Stimulated activated naive CD8-positive, alpha-beta T cell treated with anti-CD3 and anti-CD28 coated beads, Interleukin-15, Interleukin-2, amounts not matched to agents 100 U/mL and 50 U/mL, for 24 hours (primary cell): Measurements from ENCODE around the gene MAPKAP1.
A peak's percentile ranks its signal among the peaks of the same experiment; 100 is the strongest.

ENCODE experiments used
- ATAC-seq: fragments of 150-1000 bp; cut with Tn5 transposase; one replicate; pipeline ENCODE4 v1.10.0; 2021
- DNase-seq: peaks from one replicate; pipeline ENCODE4 v3.0.0; 2021

Gene MAPKAP1

DNA sequence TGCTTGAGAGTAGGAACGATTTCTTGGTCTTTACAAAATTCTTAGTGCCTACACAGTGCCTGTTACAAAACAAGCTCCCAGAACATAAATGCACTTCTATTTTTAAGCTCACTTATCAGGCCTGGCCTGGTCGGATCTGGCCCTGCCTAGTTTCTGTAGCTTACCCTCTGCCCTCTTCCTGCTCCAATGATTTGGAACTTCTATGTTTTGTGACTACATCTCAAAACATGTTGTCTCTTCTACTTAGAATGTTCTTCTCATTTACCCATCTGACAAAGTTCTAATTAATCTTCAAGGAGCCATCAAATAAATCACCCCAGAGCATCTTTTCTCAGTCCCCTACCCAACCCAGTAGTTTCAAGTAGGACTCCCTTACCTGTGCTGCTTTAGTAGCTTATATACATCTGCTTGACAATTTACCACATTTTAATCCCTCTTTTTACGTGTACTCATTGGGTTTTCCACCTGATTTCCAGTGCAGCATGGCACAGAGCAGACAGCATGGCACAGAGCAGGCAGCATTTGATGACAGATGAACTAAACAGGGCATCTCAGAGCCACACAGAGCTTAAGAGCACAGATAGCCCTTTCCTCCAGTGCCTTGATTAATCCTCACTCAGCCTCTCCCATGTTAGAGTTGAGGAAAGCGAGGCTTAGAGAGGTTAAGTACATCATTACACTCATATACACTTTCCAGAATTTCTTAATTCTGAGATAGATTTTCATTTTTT lies 171.9 kb downstream of the MAPKAP1 start:
- ATAC-seq, result no peak
- no peak for DNase-seq

DNA sequence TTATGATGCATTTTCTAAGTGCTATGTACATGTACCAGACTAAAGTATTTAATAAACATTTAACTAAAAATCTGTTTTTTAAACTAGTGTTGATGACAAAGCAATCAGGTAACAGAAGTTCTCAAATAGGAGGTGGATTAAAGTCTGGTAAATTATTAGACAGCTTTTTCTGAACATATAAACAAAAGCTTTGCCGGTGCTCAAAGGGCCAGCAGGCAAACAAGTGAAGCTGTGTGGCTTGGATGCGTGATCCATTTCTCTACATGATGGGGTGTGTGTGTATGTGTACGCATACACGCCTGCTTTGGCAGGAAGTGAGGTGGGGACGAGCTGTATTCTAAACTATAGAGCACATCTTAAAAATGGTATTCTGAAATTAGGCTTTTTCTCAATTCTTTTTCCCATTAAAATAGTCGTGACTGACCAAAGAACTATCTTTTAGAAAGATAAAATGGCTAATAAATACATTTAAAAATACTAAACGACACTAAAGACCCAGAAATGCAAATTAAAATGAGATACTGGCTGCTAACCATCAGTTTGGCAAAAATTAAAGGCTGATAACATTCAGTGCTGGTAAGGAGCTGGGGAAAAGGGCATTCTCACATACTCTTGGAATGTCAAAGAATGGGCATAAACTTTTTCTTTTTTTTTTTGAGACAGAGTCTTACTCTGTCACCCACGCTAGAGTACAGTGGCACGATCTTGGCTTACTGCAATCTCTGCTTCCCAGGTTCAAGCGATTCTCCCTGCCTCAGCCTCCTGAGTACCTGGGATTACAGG lies 174.0 kb downstream of the MAPKAP1 start:
- DNase-seq (no peak), ATAC-seq (no peak)

DNA sequence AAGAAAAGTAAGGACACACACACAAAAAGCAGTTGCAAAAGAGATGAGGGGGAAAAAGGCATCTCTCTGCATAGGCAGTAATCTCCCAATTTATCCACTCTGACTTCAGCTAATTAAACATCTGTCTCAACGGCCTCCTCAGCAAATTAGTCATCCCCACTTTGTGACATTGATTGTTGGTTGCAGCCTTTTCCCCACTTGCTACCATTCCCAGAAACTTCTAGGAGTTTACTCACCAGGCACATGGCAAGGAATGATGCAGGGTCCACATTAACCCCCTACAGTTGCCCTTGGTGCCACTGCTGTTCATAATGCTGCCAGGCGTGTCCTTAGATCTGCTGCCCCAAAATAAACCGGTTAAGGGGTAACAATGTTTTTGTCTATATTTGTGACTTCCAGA lies 174.6 kb downstream of the MAPKAP1 start:
- ATAC-seq (no peak), DNase-seq (no peak)

DNA sequence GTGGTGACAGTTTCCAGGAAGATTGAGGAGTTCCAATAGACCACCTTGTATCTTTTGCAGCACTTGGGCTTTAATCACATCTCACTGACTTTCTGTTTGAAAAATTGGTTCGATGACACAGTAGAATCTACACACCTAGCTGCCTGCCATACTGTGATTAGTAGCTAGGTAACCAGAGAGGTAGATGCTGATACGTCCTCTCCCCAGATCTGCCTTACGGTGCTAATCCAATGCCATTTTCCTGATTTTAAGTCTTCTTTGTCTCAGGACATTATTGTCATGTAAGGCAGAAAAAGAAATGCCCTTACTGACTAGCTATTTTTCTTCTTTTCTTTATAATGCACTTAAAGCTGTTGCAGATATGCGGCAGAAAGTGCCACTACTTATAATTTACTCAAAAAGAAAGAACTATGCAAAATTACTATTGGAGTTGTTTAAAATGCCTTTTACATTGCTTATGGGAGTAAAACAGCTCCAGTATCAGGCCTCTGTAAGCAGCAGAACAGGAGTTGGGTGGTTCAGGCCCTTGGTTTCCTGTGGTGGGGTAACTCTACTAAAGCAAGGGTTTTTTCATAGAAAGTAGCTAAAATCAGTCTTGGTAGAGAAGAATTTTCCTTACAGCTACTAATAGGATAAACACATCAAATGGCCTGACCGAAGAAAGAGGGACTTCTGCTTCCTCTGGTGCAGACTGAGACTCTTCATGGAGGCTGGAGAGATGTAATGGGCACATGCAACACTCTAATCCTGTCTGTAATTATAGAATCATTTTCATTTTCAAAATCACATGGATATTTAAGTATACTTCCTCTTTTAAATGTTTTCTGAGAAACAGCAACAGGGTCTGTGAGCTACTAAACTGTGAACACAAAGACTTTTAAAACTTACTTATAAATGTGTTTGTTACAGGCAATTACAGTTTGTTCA lies 177.2 kb downstream of the MAPKAP1 start:
- DNase-seq, result no peak
- peak; percentile 19 for ATAC-seq

DNA sequence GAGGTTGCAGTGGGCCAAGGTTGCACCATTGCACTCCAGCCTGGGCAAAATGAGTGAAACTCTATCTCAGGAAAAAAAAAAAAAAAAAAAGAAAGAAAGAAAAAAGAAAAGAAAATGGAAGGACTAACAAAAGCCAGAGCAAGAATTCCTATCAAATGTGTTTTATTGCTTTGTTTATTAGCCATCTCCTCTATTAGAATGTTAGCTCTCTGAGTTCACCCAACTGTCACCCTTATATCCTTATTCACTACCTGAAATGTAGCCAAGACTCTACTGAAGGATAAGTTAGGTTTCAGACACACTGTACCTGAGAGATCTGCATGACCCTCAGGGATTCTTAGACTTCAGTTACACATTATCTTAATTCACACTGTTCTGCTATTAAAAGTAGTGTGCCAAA lies 177.9 kb downstream of the MAPKAP1 start:
- no peak for DNase-seq

DNA sequence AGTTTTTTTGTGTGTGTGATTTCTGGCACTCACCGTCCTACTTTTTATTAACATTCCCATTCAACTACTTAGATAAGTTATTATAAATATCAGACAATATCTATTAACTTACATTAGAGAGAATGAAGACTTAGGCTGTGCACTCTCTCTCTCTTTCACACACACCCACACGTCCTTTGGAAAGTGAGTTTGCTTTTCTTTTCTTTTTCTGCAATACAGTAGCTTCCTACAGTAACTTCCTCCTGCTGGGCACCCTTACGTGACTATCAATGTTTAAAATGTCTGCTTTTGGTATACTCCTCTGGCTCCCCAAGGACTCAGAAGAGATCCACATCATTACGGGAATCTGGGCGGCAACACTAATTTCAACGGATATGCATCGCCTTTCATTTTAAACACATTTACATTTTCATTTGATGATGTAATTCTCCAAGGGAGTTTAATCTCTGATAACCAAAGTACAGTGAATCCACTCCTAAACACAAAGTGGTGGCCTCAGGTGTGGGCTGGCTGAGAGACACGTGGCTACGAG lies 179.5 kb downstream of the MAPKAP1 start:
- no peak for DNase-seq
- no peak for ATAC-seq

More for the DNA sequence above, 177.9 kb downstream of the MAPKAP1 start:
- no peak for ATAC-seq

DNA sequence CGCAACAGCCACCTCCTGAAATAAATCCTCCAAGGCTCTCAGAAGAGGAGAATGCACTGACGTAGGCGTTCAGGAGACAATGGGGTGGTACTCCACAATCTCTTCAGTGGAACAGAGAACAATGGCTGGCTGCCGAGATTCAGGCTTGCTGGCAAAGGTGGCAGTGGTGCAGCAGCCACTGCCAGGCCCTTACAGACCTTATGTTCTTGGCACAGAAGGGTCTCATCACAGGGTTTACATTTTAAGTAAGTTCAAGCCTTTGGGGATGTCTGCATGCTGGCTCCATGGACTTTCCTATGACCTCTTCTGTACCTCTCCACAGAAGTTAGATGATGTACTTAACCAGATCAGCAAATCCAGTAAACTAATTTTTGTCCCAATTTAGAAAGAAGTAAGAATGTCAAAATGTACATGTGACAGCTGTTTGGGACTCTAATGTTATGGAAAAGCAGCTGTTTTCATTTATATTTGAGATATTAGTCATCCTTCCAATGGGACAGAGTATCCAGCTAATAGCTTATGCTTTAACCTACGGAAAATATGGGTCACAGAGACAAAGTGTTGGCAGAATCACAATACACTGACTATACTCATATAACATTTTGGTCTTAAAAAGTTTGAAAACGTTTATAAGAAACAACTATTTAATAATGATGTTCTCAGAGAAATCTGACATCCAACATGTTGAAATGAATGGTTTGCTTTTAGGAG lies 180.9 kb downstream of the MAPKAP1 start:
- no peak for ATAC-seq
- DNase-seq, result no peak

DNA sequence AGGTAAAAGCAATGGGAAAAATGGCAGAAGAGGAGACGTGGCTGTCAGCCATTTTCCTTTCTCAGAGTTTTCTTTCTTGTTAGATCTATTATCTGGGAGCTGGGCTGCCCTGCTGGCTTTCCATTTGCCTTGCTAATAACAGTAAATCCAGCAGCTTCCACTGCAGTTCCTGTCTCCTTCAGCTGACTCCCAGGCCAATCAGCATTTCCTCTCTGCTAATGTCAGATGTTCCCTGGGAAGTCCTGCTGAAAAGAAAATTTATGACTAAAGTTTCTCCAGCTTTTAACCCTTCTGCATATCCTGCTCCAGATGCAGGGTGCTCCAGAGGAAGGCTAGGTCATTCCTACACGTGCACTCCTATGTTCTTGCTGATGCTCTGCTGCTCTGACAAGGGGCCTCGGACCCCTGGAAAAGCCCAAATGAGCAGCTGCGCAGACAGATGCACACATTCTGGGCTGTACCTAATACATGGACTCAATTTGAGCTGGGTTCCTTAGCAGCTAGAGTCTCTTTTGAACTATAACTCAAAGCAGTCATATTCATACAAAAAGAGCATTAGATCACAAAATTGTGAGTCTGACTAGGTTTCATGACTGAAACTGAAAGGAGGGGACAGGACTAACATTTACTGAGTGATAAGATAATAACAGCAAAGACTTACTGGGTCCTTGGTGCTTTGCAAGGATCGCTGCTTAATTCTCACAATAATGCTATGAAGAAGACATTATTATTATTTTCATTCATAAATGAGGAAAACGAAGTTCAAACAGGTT lies 182.2 kb downstream of the MAPKAP1 start:
- ATAC-seq (no peak), DNase-seq (no peak)

DNA sequence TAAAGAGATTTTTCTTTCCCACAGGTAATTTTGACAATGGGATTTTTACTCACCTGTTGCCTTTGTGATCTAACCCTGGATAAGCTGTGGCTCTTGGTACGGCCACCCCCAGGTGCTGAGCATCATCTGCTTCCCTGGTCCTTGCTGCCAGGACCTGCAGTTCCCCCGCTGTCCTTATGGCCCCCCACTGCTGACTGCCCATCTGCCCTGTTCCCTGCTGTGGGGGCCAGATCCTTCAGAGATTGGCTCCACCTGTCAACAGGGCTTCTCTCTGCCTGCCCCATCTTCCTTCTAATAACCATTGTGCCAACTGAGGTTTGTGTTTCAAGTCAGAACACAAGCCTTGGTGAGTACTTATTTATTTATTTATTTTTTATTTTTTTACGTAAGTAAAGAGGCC lies 183.3 kb downstream of the MAPKAP1 start:
- no peak for DNase-seq
- ATAC-seq, result no peak

DNA sequence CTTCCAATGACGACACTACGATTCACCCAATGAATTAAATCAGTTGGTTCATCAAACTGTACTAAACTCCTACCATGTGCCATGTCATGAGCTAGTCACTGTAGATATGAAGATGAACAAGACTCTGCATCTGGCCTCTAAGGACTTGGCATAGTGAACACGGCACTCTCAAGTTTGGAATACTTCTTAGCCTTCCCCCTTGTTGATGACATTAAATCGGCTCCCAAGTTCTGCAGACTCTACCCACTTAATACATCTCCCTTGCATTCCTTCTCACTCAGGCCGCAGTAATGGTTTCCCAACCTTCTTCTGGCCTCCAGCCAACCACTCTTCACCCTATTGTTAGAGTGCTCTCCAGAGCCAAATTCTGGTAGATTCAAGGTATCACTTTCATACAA lies 184.7 kb downstream of the MAPKAP1 start:
- no peak for DNase-seq
- ATAC-seq, result no peak

DNA sequence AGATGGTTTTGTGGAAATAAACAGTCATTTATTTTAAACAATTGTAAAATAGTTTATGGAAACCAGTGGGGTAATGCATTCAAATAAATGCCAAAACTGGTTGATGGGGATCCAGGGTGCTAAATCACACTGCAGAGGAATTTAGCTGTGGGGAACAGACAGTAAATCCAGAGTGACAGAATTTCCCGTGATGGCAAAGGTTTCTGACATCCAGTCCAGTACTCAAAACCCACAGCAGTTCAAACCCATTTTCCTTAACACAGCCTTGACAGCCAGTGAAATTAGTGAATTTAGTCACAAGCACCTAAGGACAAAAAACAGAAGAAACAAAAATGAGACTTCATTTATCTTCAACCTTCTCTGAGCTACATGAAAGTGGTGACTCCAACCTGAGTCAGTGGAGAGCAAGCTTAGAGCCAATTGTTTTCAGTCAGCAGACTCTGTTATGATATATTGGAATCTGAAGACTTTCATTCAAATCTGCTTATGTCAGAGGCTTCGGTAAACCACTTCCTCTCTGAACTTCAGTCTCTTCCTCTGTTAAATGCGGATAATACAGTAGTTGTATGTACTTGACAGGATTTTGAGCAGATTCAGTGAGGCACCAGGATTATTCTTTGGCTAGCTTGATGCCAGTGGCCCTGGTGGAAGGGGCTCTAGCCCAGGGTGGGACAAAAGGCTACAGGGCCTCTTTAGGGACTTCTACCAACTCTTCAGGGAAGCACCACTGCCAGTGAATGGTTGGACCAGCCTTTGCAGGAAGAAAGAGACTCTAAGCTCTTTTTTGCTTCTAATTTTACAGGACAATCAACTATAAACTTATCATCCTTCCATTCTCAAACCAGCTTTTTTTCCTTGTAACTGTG lies 185.3 kb downstream of the MAPKAP1 start:
- ATAC-seq, result peak; percentile 98
- peak; percentile 24 for DNase-seq

DNA sequence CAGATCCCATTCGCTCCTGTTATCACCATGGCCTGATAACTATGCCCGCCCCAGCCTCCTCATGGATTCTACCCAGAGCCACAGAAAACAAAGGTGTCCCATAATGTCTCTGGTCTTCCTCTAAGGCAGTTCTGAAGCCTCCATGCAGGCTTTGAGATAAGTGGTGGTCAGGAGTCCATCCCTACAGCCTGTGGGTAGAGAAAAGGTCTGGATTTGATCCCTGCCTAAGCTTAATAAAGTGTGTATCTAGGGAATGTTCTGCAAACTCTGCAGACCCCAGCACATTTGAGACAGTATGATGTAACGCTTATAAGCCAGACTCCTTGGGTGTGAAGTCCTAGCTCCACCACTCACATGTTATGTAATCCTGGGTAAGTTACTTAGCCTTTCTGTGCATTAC lies 187.3 kb downstream of the MAPKAP1 start:
- no peak for ATAC-seq
- no peak for DNase-seq

DNA sequence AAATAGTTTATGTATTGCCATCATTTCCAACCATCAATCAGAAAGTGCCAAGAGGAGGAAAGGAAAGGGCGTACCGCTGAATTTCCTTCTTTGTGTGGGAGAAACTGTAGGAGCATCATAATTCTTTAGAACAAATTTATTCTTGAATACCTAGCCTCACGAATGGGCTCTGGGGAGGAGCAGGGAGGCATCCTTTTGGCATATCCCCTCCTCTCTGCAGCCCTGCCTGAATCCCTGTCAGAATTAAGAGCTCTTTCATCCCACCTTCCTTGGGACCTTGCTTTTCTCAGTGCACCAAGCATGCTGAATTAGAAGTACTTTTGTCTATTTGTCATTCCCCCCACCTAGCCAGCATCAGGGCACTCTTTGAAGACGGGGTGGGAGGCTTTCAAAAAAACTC lies 189.4 kb downstream of the MAPKAP1 start:
- no peak for DNase-seq
- ATAC-seq, result no peak

DNA sequence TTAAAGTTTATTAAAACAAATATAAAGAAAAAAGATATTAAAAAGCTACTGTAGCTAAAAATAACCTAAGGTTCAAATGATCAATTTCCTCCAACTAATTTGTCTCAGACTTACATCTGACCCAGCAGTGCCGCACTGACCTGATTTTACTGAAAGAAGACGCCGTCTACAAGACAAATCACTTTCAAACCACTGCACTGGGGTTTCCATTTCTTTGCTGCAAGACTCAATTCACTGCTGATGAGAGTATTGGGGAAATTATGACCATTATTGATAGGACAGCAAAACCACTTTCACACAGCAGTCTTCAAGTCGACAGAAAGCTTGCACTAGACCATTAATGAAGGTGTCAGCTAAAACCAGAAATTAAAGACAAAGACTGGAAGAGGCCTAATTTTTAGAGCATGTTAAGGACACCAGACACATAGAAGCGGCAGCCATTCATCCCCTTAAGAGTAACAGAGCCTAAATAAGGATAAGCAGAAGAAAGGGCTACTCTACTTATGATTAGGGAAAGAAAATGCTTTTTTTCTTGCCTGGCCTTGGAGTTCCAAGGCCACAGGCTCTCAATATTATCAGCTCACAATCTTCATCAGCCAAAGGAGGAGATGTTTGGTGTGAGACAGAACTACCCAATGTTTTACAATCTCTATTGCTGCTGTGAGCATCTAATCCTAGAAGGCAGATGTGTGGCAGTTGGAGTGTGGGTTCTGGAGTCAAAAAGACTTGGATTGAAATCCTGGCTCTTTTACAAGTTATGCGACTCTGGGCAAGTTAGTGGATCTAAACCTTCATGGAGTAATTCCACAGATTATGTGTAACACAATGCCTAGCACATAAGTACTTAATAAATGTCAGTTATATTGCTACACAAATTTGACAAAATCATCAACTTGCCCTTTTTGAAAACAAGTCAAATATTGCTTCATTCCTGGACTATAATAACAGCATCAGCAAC lies 190.7 kb downstream of the MAPKAP1 start:
- DNase-seq (no peak), ATAC-seq (no peak)

DNA sequence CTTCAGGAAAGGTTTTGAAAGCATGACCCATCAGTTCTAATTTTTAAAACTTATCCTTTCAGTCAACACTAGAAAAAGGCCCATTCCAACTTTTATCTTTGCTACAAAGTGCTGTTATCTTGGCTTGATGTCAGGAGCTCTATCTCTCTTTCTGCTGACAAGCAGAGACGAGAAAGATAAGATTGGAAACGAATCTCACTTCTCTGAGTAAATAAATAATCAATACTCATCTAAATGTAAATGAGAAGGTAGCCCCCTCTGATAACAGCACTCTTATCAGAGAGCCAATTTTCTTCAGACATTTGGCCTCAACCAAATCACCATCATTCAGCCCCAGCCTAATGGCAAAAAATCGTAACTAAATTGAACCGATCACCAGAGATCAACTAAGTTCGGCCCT lies 191.7 kb downstream of the MAPKAP1 start:
- no peak for ATAC-seq
- no peak for DNase-seq

DNA sequence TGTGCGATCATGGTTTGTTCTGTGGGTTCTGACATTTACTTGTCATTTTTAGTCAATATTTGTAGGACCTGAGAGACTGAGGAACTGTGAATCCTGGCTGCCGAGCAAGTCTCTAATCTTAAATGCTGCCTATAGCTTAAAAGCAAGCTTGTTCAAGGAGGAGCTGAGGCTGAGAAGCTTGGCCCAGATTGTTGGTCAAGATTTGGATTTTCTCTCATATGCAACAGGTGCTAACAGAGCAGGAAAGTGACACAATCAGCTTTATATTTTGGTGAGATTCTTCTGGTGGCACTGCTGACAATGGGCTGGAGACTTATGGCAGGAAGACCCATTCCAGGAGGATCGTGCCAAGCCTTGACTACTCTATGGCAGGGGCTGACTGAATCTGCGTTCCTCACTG lies 192.5 kb downstream of the MAPKAP1 start:
- DNase-seq (no peak), ATAC-seq (no peak)

DNA sequence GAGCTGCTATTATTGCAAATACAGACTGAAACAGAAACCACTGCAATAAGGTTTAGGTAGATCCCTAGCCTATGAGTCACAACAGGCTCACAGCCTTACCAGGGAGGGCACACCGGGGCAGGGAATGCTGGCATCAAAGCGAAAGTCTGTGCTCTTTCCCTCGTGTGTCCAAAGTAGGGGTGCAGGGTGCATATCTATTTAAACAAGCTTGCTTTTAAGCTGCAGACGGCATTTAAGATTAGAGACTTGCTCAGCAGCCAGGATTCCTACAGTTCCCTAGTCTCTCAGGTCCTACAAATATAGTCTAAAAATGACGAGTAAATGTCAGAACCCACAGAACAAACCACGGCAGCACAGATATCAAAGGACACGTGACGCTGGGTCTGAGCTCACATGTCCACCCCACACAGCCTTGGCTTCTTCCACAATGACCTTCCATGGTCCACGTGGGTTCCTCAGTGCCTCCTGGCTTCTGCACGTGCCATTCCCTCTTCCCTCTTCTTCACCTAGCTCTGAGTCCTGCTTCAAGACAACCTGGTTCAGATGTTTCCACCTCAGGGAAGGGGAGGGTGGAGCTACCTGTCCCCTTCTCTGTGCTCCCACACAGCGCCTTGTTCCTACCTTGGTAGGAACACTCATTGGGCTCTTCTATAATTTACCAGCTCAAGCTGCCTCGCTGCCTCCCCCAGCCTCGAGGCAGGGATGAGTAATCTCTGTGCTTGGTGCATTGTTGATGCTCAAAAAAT lies 193.2 kb downstream of the MAPKAP1 start:
- DNase-seq, result peak; percentile 48
- peak; percentile 98 for ATAC-seq

DNA sequence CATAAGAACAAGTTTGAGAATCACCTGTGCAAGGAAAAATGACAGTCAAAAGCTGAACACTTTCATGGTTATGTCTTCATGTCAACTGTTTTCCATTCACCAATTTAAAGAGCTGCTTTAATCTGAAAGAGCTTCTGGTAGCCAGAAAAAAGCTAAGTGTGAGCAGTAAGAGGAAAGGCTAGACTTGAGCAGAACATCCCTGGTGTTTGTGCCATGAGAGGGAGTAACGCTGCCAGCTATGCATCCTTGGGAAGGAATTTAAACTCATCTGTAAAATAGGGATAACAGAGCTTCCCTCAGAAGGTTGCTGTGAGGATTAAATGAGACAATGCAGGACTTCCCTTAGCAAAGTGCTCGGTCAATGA lies 193.7 kb downstream of the MAPKAP1 start:
- ATAC-seq, result no peak

More for the DNA sequence above, 193.7 kb downstream of the MAPKAP1 start:
- no peak for DNase-seq
